ENCODE results near the gene NFIX. TPM values are rescaled to one million over a fixed set of nuclear protein-coding genes. Genes with fewer than 3 reads are reported as not detected.

NFIX gene
- total and polyA plus RNA-seq, 2 of the 13 experiments (the other 11 are each of a cell fraction or from before 2014, with no cell fraction given) = 3.4 to 5.4 TPM

DNA sequence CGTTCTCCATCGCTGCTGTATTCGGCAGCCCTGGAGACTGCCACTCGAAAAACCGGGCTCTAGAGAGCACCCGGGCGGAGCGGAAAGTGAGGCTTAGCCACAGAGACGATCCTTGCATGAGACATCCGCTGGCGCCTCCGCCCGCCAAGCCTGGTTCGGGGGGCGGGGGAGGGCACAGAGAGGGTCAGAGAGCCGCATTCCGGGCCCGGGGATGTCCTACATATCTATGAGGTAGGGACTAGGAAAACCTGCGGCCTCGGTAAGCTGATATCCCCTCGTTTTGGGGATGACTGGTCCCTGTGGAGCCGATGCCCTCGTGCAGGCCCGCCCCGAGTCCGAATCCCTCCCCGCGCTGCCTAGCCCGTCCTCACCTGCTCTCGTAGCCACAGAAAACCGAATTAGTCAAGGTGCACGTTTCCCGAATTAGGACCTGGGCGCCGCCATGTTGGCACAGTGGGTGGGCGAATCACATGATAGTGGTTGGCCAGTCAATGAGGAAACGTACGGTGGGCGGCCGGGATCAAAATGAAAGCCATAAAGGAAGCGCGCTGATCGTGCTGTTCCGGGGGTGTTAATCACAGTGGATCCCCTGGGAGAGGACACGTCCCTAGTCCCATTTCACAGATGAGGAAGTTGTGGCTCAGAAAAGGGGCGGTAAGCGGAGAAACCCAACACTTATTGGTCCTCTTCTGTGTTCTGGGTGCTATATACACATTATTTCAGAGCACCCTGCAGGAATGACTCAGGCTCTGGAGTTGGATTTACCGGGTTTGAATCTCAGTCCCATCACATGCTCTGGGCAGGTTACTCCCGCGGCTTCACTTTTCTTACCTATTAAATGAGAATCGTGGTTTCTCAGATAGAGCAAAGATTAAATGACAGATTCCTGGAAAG, 121.3 kb downstream of the NFIX start, which contains the start of gene TRMT1 (continued):
- TF ChIP-seq ZSCAN31 (CRISPR knock-in tag; IDR thresholded peaks at IDR 0.05; ENCODE audit: low read depth) = 0 out of 2 replicates have a peak, but pooled peaks have one; percentile 54
- peak; percentile 47 for TF ChIP-seq SRSF1 (optimal IDR thresholded peaks at IDR 0.05; ENCODE audit: low read depth, low read length)
- TF ChIP-seq TAF15 (IDR thresholded peaks at IDR 0.05; ENCODE audit: low read depth, low read length, poor library complexity, severe bottlenecking) = no peak
- peak; percentile 23 for TF ChIP-seq MED8 (CRISPR knock-in tag; IDR thresholded peaks at IDR 0.05; ENCODE audit: insufficient replicate concordance)
- TF ChIP-seq, protein P1, sequence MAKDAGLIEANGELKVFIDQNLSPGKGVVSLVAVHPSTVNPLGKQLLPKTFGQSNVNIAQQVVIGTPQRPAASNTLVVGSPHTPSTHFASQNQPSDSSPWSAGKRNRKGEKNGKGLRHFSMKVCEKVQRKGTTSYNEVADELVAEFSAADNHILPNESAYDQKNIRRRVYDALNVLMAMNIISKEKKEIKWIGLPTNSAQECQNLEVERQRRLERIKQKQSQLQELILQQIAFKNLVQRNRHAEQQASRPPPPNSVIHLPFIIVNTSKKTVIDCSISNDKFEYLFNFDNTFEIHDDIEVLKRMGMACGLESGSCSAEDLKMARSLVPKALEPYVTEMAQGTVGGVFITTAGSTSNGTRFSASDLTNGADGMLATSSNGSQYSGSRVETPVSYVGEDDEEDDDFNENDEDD (CRISPR knock-in tag; IDR thresholded peaks at IDR 0.05; ENCODE audit: borderline replicate concordance) = no peak
- 0 out of 2 replicates have a peak, but pooled peaks have one; percentile 34 for TF ChIP-seq ZNF747 (CRISPR knock-in tag; IDR thresholded peaks at IDR 0.05; ENCODE audit: borderline replicate concordance)
- no peak for TF ChIP-seq ZKSCAN1 (IDR thresholded peaks at IDR 0.05; ENCODE audit: low read length)
- TF ChIP-seq SRSF9 (IDR thresholded peaks at IDR 0.05; ENCODE audit: borderline replicate concordance, insufficient read depth, low read depth, low read length, poor library complexity, severe bottlenecking) = no peak
- no peak for TF ChIP-seq JUNB (CRISPR knock-in tag; IDR thresholded peaks at IDR 0.05; ENCODE audit: borderline replicate concordance)
- TF ChIP-seq ZFY (CRISPR knock-in tag; IDR thresholded peaks at IDR 0.05) = peak; percentile 84
- no peak for TF ChIP-seq MAZ (IDR thresholded peaks at IDR 0.05; ENCODE audit: borderline replicate concordance, low read depth, low read length)
- peak; percentile 46; the same call in 1 of the 2 replicates for TF ChIP-seq MAZ (CRISPR knock-in tag; IDR thresholded peaks at IDR 0.05; ENCODE audit: low read depth)
- peak; percentile 96 for TF ChIP-seq MYC (CRISPR knock-in tag; IDR thresholded peaks at IDR 0.05; ENCODE audit: borderline replicate concordance)
- TF ChIP-seq TAF1 (CRISPR knock-in tag; IDR thresholded peaks at IDR 0.05) = no peak
- TF ChIP-seq ZBTB38 (CRISPR knock-in tag; IDR thresholded peaks at IDR 0.05) = peak; percentile 70
- TF ChIP-seq ZNF775 (CRISPR knock-in tag; IDR thresholded peaks at IDR 0.05; ENCODE audit: borderline replicate concordance) = 0 out of 2 replicates have a peak, but pooled peaks have one; percentile 40
- peak; percentile 70 for TF ChIP-seq RBM39 (IDR thresholded peaks at IDR 0.05; ENCODE audit: low read depth, low read length, poor library complexity, severe bottlenecking)
- no peak for TF ChIP-seq ZNF282 (IDR thresholded peaks at IDR 0.05; ENCODE audit: partially characterized antibody)
- TF ChIP-seq KDM3A (CRISPR knock-in tag; IDR thresholded peaks at IDR 0.05; ENCODE audit: low read depth) = 0 out of 2 replicates have a peak, but pooled peaks have one; percentile 54
- TF ChIP-seq, protein P2, sequence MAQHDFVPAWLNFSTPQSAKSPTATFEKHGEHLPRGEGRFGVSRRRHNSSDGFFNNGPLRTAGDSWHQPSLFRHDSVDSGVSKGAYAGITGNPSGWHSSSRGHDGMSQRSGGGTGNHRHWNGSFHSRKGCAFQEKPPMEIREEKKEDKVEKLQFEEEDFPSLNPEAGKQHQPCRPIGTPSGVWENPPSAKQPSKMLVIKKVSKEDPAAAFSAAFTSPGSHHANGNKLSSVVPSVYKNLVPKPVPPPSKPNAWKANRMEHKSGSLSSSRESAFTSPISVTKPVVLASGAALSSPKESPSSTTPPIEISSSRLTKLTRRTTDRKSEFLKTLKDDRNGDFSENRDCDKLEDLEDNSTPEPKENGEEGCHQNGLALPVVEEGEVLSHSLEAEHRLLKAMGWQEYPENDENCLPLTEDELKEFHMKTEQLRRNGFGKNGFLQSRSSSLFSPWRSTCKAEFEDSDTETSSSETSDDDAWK (CRISPR knock-in tag; IDR thresholded peaks at IDR 0.05) = no peak
- TF ChIP-seq SMAD3 (CRISPR knock-in tag; IDR thresholded peaks at IDR 0.05) = peak; percentile 75
- TF ChIP-seq ZNF724P (CRISPR knock-in tag; IDR thresholded peaks at IDR 0.05; ENCODE audit: borderline replicate concordance) = no peak
- TF ChIP-seq FOXO1 (CRISPR knock-in tag; IDR thresholded peaks at IDR 0.05) = peak; percentile 67
- TF ChIP-seq SP1 (IDR thresholded peaks at IDR 0.05) = no peak
- peak; percentile 40; the same call in 1 of the 2 replicates for TF ChIP-seq SP1 (CRISPR knock-in tag; IDR thresholded peaks at IDR 0.05)
- TF ChIP-seq ZNF33B (CRISPR knock-in tag; IDR thresholded peaks at IDR 0.05) = 0 out of 2 replicates have a peak, but pooled peaks have one; percentile 69
